Endothelial cell of umbilical vein (primary cell): ENCODE data around the gene SPRED1. TPM values are rescaled to one million over a fixed set of nuclear protein-coding genes. Genes with fewer than 3 reads are reported as not detected.

ENCODE experiments used
- BruUV-seq: library from RNA; stranded (reverse); fragments of 400-500 nt; replicated peaks from 2 replicates; lab custom pipeline; 2021; lab: Mats Ljungman, UMichigan
- CTCF ChIA-PET: fragments of 300-600, 350-600 bp; sonication (Branson Sonifier 250); formaldehyde crosslinking; loops from one replicate; lab custom pipeline; 2021; ENCODE audit warnings: antibody characterized with exemption, inconsistent platforms; lab: Charles Lee
- POLR2A ChIA-PET: fragments of 300-600, 350-600 bp; sonication (Branson Sonifier 250); formaldehyde crosslinking; loops from one replicate; lab custom pipeline; 2021; ENCODE audit warnings: antibody characterized with exemption, inconsistent platforms; lab: Charles Lee
- DNase-seq: peaks from one replicate; pipeline ENCODE4 v3.0.0-alpha.2; 2011; ENCODE audit warnings: low read depth, low spot score
- FAIRE-seq: peaks from 2 replicates; lab custom pipeline; 2011; peaks lifted over from hg19 to GRCh38; lab: Jason Lieb, UNC
- H2AFZ ChIP-seq: 2 replicates; pipeline ENCODE4 v1.6.0; 2012; ENCODE audit warnings: low read depth, low read length, control low read depth, inconsistent platforms
- H3K27ac ChIP-seq: 2 replicates; pipeline ENCODE4 v1.5.1; 2011; ENCODE audit warnings: low read depth, mild to moderate bottlenecking, control low read depth, low read length, moderate library complexity; ENCODE audit not compliant: insufficient read depth
- H3K27me3 ChIP-seq, 2 experiments: 2 replicates each; pipeline versions ENCODE4 v1.6.0 to v1.6.1; 2011; ENCODE audit warnings: low read length in 2 of 2, mixed read lengths in 1 of 2; ENCODE audit not compliant: control insufficient read depth in 2 of 2, insufficient read depth in 2 of 2
- H3K36me3 ChIP-seq, 2 experiments: 2 replicates in 1 of 2; 3 replicates in 1 of 2; pipeline ENCODE4 v1.5.1; 2011; ENCODE audit warnings: low read length in 2 of 2, mild to moderate bottlenecking in 1 of 2, moderate library complexity in 1 of 2; ENCODE audit not compliant: control insufficient read depth in 2 of 2, insufficient read depth in 2 of 2; ENCODE audit errors: extremely low read depth in 1 of 2
- H3K4me1 ChIP-seq: 3 replicates; pipeline ENCODE4 v1.5.1; 2011; ENCODE audit warnings: mild to moderate bottlenecking, low read length; ENCODE audit not compliant: control insufficient read depth, insufficient read depth; ENCODE audit errors: extremely low read depth
- H3K4me2 ChIP-seq: 2 replicates; pipeline ENCODE4 v1.6.1; 2011; ENCODE audit warnings: low read length, control low read depth, mixed read lengths; ENCODE audit not compliant: insufficient read depth
- H3K4me3 ChIP-seq, 3 experiments: fragments of 200-600 bp in 1 of 3; sonication (generic), shearing (Covaris generic) in 1 of 3; replicated peaks in 1 of 3; 2 replicates each; pipeline ENCODE4 v1.5.1; 2011 to 2016; ENCODE audit warnings: control low read depth in 3 of 3, low read length in 3 of 3, mild to moderate bottlenecking in 2 of 3, inconsistent platforms in 1 of 3, low read depth in 1 of 3, moderate library complexity in 1 of 3; ENCODE audit not compliant: insufficient read depth in 1 of 3
- H3K79me2 ChIP-seq: 2 replicates; pipeline ENCODE4 v1.6.0; 2012; ENCODE audit warnings: low read length, inconsistent platforms; ENCODE audit not compliant: control insufficient read depth, insufficient read depth
- H3K9ac ChIP-seq: replicated peaks from 2 replicates; pipeline ENCODE3; 2011; ENCODE audit warnings: low read length, control low read depth; ENCODE audit not compliant: insufficient read depth; ENCODE audit errors: extremely low read depth
- H3K9me1 ChIP-seq: replicated peaks from 3 replicates; pipeline ENCODE4 v1.6.0; 2011; ENCODE audit warnings: mild to moderate bottlenecking, low read length; ENCODE audit not compliant: control insufficient read depth, insufficient read depth; ENCODE audit errors: extremely low read depth
- H3K9me3 ChIP-seq: replicated peaks from 2 replicates; pipeline ENCODE4 v1.5.1; 2012; ENCODE audit warnings: low read length, inconsistent platforms; ENCODE audit not compliant: control insufficient read depth, insufficient read depth
- H4K20me1 ChIP-seq: replicated peaks from 2 replicates; pipeline ENCODE3; 2011; ENCODE audit warnings: mild to moderate bottlenecking, low read length; ENCODE audit not compliant: control insufficient read depth, insufficient read depth; ENCODE audit errors: extremely low read depth
- EZH2 ChIP-seq: IDR thresholded peaks from 2 replicates; pipeline ENCODE4 v1.6.1; 2012; ENCODE audit warnings: borderline replicate concordance, low read depth, mild to moderate bottlenecking, moderate library complexity, low read length, inconsistent platforms; ENCODE audit not compliant: severe bottlenecking
- FOS ChIP-seq: IDR thresholded peaks from 2 replicates; pipeline ENCODE4 v1.6.1; 2011; ENCODE audit warnings: mild to moderate bottlenecking, low read length, moderate library complexity, borderline replicate concordance; ENCODE audit not compliant: insufficient read depth
- GATA2 ChIP-seq: IDR thresholded peaks from 2 replicates; pipeline ENCODE4 v1.7.0; 2011; ENCODE audit warnings: low read depth, mild to moderate bottlenecking, moderate library complexity, mixed read lengths, low read length; ENCODE audit not compliant: insufficient read length, insufficient read depth
- JUN ChIP-seq: IDR thresholded peaks from 2 replicates; pipeline ENCODE4 v1.6.1; 2011; ENCODE audit warnings: borderline replicate concordance, low read depth; ENCODE audit not compliant: insufficient read length, insufficient read depth
- MYC ChIP-seq: IDR thresholded peaks from one replicate; pipeline ENCODE4 v1.6.1; 2011; ENCODE audit warnings: mild to moderate bottlenecking, low read depth, low read length
- POLR2A ChIP-seq: IDR thresholded peaks from 2 replicates; pipeline ENCODE4 v1.6.1; 2012; ENCODE audit warnings: low read depth, mild to moderate bottlenecking, control low read depth, low read length
- POLR2AphosphoS5 ChIP-seq: IDR thresholded peaks from 2 replicates; pipeline ENCODE4 v1.6.1; 2012; ENCODE audit warnings: low read depth, mild to moderate bottlenecking, control low read depth, low read length, moderate library complexity; ENCODE audit not compliant: insufficient read depth
- dilution Hi-C: fragments of 300-500 bp; cut with MboI; formaldehyde crosslinking; loops from one replicate; pipeline ENCODE4 v1.15.0; 2019; ENCODE audit warnings: low sequenced_read_pairs; ENCODE audit not compliant: extremely low pct_ligation_motif_present
- intact Hi-C: fragments of 100-400 bp; cut with micrococcal nuclease; formaldehyde crosslinking; loops from one replicate; pipeline ENCODE4 v1.10.0; 2022
- polyA plus RNA-seq, 4 experiments: library from polyadenylated mRNA; depleted of rRNA in 3 of 4; stranded (reverse) in 3 of 4; unstranded in 1 of 4; fragments of >200 nt; gene quantifications; 2 replicates each; pipeline versions ENCODE4 v1.2.1 to v1.2.3, GENCODE V29; 2011 to 2012; ENCODE audit warnings: missing spikeins in 1 of 4
- total RNA-seq: library from RNA; stranded (reverse); gene quantifications from 2 replicates; pipeline ENCODE4 v1.2.3, GENCODE V29; 2021
- TF ChIP-seq, protein P1 (sequence below): IDR thresholded peaks from 2 replicates; pipeline ENCODE4 v1.6.1; 2011; ENCODE audit not compliant: insufficient read depth, insufficient read length
- TF ChIP-seq, protein P2 (sequence below), 2 donors: IDR thresholded peaks; 1 replicate in 1 of 2; 2 replicates in 1 of 2; pipeline ENCODE4 v1.5.1; 2011; ENCODE audit warnings: low read length in 2 of 2, mild to moderate bottlenecking in 2 of 2, moderate library complexity in 2 of 2, control low read depth in 1 of 2, inconsistent platforms in 1 of 2, low read depth in 1 of 2; ENCODE audit not compliant: insufficient read depth in 1 of 2; ENCODE audit errors: extremely low read depth in 1 of 2

Gene SPRED1
- total and polyA plus RNA-seq, 2 donors (not counting 3 experiments of a cell fraction or from before 2014, with no cell fraction given), result 1.3 to 10.7 TPM

DNA sequence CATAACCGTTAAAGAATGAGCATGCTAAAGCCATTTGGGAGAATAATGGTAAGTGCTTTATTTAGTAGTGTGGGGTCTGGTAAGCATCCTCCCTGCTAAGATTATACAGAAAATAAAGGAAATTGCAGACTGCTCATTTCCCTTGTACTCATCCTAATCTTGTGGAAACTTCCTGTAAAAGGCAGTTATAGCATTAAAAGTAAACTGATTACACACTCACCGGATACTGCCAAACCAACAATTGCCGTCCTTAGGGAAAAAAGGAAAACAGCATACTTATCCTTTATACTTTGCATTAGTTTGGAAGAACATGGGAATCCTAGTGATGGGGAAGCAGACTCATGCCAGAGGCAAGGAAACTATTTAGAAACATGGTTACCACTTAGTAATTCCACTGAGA is 5.3 kb upstream of the SPRED1 start:
- Histone ChIP-seq H3K9me1 (no peaks in the 10 kb centered on the region), H3K4me2 (peak overlapping the region; percentile 59), H3K27me3 (peaks cover 5 to 9% of the 10 kb centered on the region in 2 experiments), H2AFZ (no peak overlapping the region), H4K20me1 (no peaks in the 10 kb centered on the region), H3K36me3 (no peaks in the 10 kb centered on the region), H3K27ac (no peak overlapping the region), H3K4me3 (no peak overlapping the region), H3K9me3 (no peaks in the 10 kb centered on the region), H3K79me2 (no peaks in the 10 kb centered on the region), H3K9ac (no peak overlapping the region), H3K4me1 (peaks cover 28% of the 10 kb centered on the region)
- intact Hi-C loops, result no loop called here
- TF ChIP-seq MYC (no peak), JUN (peak; percentile 76), GATA2 (peak; percentile 94), EZH2 (no peak), FOS (peak; percentile 96), POLR2A (no peak), POLR2AphosphoS5 (peak; percentile 89)
- TF ChIP-seq, protein P1, sequence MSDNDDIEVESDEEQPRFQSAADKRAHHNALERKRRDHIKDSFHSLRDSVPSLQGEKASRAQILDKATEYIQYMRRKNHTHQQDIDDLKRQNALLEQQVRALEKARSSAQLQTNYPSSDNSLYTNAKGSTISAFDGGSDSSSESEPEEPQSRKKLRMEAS, result no peak
- TF ChIP-seq, protein P2, sequence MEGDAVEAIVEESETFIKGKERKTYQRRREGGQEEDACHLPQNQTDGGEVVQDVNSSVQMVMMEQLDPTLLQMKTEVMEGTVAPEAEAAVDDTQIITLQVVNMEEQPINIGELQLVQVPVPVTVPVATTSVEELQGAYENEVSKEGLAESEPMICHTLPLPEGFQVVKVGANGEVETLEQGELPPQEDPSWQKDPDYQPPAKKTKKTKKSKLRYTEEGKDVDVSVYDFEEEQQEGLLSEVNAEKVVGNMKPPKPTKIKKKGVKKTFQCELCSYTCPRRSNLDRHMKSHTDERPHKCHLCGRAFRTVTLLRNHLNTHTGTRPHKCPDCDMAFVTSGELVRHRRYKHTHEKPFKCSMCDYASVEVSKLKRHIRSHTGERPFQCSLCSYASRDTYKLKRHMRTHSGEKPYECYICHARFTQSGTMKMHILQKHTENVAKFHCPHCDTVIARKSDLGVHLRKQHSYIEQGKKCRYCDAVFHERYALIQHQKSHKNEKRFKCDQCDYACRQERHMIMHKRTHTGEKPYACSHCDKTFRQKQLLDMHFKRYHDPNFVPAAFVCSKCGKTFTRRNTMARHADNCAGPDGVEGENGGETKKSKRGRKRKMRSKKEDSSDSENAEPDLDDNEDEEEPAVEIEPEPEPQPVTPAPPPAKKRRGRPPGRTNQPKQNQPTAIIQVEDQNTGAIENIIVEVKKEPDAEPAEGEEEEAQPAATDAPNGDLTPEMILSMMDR (IDR thresholded peaks at IDR 0.05; ENCODE audit: extremely low read depth in 1 of 2, insufficient read depth in 1 of 2, low read depth in 1 of 2, low read length in 2 of 2), result no peak
- peak; percentile 77 for DNase-seq
- ChIA-PET POLR2A (no interaction called here), CTCF (no interaction called here)
- no TSS peak for BruUV-seq
- dilution Hi-C loops, result no loop called here
- peak; percentile 87 for FAIRE-seq
